CD4-positive, alpha-beta T cell treated with Interleukin-17A for 1 hour (primary cell): ENCODE results near the gene HDAC5.

Experiments
- DNase-seq: peaks from one replicate; pipeline ENCODE4 v3.0.0-alpha.2; 2020

The HDAC5 gene

GRCh38 chr17:44084921-44085320 is 38.5 kb downstream of the HDAC5 start:
- no peak for DNase-seq

DNA sequence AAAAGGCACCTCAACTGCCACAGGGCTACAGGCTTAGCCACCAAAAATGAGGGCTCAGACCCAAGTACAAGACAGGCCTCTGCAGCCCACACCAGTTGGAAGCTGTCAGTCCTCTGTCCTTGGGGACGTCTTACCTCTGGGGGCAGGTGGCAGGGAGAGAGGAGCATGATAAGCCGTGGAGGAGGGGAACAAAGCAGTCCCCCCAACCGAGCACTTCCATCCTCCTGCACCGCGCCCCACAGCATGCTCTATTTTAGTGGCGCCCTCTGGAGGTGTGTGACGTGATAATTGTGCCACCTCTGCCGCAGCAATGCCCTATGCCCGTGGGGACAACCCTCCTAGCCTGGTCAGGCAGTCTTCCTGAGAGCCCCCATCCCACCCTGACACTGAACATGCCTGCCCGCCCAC is 39.3 kb downstream of the HDAC5 start:
- peak; percentile 20 for DNase-seq

- DNase-seq = no peak
Observed at GRCh38 chr17:44083250-44083849, 40.1 kb downstream of the HDAC5 start.

DNA sequence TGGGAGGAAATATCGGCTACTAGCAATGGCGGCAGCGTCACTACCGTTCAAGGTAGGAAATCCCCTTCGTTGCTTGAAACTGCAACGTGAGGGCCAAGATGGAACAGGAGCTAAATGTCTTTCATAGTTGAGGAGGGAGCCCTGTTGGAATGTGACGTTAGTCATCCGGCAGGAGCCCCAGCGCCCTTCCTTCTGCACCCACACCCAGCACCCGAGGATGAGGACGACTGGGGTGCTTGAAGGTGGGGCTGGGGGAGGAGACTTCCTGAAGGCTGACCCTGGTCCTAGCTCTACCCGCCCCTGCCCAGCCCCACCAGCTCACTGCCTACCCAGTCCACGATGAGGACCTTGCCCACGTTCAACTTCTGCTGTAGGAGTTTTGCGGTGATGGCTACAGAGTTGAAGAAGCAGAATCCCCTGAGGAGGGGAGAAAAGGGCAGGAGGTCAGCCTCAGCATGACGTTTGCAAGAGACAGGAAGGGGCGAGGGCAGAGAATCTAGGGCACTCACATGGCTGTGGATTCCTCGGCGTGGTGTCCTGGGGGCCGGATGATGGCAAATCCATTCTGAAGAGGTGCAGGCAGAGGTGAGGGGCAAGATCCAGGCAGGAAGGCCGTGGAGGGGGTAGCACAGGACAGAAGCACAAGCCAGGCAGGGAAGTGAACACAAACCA is 41.0 kb downstream of the HDAC5 start:
- DNase-seq = no peak

DNA sequence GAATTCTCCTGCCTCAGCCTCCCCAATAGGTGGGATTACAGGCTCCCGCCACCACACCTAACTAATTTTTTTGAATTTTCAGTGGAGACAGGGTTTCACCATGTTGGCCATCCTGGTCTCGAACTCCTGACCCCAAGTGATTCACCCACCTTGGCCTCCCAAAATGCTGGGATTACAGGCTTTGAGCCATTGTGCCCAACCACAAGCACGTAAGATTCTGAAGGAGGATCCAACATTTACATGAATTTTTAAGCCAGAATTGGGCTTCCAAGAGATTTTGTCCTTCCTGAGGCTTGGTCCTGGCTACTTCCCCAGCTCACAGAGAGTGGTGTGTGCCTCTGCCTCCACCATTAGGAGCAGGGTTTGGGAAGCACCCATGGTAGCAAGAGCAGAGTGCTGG is 41.8 kb downstream of the HDAC5 start:
- no peak for DNase-seq

DNA sequence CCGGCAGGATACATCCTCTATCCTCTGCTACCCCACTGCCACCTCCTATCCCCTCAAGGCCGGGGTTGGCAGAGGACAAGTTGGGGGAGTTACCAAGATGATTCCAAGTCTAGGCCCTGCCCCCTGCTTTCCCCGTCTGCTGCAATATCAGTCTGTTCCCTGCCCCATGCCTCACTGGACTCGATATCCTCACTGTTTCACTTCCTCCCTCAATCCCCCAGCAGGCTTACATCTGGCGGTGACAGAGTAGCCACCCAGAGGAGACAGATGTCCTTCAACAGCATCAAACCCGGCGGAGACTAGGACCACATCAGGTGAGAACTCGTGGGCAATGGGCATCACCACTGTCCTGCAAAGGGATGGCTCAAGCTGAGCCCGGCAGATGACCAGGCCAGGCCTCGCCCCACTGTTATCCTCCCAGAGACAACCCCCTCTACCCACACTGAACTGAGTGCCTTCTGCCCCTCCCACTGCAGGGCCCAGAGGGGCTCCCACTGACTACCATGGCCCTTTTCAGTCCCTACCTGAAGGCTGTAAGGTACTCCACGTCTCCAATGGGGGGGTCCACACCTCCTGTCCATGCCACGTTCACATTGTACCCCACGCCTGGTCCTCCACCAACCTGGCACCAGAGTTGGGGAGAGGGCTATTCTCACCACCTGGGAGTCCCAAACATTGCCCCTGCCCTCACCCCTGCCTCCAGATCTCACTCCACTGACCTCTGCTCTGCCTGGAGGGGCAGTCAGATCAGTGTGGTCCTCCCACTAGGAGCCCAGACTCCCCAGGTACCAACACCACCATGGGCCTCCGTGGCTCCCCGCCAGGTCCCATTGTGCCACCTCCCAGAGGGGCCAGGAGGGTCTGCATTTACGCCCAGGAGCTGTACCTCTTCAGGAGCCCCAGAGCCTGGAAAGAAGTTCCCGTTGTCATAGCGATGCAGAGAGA is 43.3 kb downstream of the HDAC5 start:
- no peak for DNase-seq

DNA sequence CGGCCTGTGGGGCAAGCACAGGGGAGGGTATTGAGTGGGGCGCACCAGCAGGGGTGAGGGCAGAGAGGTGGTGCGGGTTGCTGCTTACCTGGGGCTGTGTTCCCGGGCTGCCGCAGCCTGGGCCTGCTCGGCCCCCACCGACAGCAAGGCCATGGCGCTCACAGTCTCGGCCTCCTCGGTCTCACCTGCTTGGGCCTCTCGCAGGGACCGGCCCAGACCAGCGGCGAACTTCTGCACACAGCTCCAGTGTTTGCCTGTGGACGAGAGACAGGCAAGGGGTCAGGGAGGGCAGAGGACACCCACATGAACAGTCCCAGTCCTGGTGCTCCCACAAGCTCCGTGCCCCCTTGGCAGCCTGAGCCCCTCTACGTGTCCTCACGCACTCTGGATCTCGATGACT is 45.0 kb downstream of the HDAC5 start:
- DNase-seq = no peak

DNA sequence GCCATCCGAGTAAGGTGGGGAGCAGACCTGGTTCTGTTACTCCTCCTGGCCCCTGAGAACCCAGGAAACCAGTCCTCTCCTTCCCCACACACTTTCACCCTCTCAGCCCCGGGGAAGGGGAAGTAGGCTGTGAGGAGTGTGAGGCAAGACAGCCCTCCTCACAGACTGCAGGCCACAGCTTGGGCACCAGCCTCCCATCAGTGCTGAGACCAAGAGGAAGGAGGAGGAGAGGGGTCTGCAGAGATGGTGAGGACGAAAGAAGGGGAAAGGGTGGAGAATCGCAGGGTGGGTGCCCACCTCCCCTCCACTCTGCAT is 45.9 kb downstream of the HDAC5 start:
- no peak for DNase-seq

GRCh38 chr17:44076716-44077594 is 46.5 kb downstream of the HDAC5 start:
- no peak for DNase-seq

GRCh38 chr17:44075598-44076293 is 47.7 kb downstream of the HDAC5 start:
- no peak for DNase-seq

DNA sequence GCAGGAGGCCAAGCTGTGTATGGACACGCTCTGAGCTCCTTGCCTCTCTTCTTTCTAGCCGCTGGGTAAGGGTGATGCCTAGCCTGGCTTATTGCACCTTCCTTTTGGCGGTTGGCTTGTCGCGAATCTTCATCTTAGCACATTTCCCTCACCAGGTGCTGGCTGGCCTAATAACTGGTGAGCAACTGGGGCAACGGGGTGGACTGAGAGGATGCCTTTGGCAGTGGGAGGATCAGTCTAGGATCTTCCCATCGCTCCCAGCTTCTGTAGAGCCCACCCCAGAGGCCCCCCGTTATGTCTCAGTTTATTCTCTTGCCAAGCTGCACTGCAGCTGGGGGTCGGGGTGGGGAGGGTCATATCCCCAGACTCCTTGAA is 48.5 kb downstream of the HDAC5 start:
- DNase-seq = no peak

GRCh38 chr17:44074231-44074910 is 49.1 kb downstream of the HDAC5 start:
- no peak for DNase-seq

DNA sequence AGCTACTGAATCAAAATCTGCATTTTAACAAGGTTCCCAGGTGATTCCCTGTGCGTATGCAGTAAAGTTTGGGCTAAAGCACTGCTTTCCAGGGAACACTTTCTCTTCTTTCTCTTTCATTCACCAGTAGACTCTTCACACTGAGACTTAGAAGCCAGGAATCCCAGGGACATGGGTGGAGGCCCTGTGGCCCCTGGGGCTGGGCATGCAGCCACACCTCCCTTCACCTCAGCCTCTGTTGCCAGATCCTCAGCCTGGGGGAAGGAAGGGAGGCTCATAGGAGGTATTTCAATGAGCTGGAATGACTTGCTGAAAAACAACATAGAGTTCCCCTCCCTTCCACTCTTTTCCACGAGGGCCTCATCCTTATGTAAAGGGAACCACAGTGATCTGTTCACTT is 51.7 kb downstream of the HDAC5 start:
- DNase-seq = no peak

DNA sequence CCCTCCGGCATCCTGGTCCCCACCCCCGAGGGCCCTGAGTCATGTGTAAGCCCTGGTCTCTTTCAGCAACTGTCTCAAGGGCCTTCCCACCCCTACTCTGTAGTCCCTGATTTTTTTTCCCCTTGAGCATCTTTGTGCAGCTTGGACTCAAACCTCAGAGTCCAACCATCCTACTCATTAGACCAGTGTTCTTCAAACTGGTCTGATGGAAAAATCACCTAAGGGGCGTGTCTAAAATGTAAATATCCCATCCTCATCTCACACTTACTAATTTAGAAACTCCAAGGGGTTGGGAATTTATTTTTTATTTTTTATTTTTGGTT is 52.3 kb downstream of the HDAC5 start:
- DNase-seq = no peak

- DNase-seq = peak; percentile 88
Observed at GRCh38 chr17:44070455-44071197, 52.8 kb downstream of the HDAC5 start, which contains the start of gene G6PC3. Gene G6PC3, plus strand, starts transcription at chr17:44070735. Its CDS starts 231 bp downstream, at chr17:44070966.

- no peak for DNase-seq
Observed at GRCh38 chr17:44069974-44070454, 53.4 kb downstream of the HDAC5 start.

DNA sequence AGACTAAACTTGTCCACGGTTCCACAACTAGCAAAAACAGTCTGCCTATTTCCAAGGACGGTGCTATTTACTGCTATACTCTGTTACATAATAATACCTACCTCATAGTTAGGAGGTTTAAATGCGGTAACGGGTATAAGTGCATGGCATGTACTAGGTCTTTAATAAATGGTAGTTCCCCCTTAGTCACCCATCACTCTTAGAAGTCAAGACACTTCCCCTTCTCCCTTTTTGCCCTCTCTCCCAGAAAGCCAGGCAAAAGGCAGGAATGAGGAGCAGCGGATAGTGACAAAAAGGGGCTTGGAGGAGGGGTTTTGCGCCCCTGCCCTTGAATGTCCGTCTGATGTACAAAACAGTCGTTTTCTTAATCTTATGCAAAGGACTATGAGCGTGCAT is 55.9 kb downstream of the HDAC5 start:
- no peak for DNase-seq

GRCh38 chr17:44066204-44066930 is 57.1 kb downstream of the HDAC5 start, which contains the start of gene LSM12:
Gene LSM12, minus strand, starts transcription at chr17:44066671. Its CDS starts 84 bp downstream, at chr17:44066587.
- DNase-seq = peak; percentile 90

DNA sequence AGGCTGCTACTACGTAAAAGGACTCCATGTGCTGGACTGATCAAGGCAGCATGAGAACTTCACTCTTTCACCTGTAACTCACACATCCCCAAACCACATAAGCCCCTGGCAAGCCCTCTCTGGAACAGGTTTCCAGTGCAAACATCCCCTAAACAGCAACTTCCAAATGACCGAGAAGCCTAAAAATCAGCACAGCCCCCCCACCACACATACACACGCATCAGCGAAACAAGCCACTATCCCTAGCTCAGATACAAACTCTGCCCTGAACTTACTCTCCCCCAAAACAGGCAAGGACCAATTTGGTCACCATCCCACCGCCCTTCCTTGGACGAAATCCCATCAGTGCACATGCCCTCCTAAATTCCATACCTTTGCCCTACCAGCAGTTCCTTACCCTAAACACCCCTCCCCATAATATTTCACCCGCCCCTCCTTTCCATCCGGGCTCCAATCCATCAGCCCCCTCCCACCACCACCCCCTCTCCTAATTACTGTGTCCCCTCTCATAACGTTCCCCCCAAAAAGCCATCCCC is 57.7 kb downstream of the HDAC5 start:
- peak; percentile 24 for DNase-seq
